Measurements from ENCODE around the gene ZNF594.

DNA sequence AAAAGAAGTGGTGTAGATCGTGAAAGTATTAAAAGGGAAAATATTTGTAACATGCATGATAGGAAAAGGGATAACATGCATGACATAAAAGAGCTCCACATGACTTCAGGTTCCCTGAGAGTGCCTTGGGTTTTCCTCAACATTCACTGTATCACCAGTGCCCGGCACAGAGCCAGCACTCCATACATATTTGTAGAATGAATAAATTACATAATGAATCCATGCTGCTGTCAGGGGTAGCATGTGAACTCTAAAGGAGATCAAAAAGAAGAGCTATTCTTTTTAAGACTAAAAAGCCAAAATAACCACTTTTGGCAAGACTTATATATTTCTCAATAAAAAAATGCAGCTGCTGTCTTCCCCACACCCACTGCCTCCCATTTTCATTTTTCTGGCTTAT lies 2.7 kb upstream of the ZNF594 start:
- TF ChIP-seq EZH2 (IDR thresholded peaks at IDR 0.05), result no peak
- no peak for TF ChIP-seq POLR2AphosphoS5 (IDR thresholded peaks at IDR 0.05; ENCODE audit: borderline replicate concordance, low read depth, low read length)
